Measurements from ENCODE around the gene RRAS2.

GRCh38 chr11:14323118-14323676 is 35.8 kb downstream of the RRAS2 start:
- TF ChIP-seq CTCF (IDR thresholded peaks at IDR 0.05) (no peak), POLR2A (IDR thresholded peaks at IDR 0.05) (no peak)

All from Peyer's patch (tissue), 4 donors.